Activated CD4-positive, alpha-beta memory T cell treated with anti-CD3 and anti-CD28 coated beads for 36 hours (primary cell): Measurements from ENCODE around the gene C3orf20. TPM values are rescaled to one million over a fixed set of nuclear protein-coding genes. Genes with fewer than 3 reads are reported as not detected.

Source experiments
- CTCF ChIA-PET: fragments of 350-600 bp; sonication (Branson Sonifier 250); formaldehyde crosslinking; loops from one replicate; lab custom pipeline; 2021; ENCODE audit warnings: antibody characterized with exemption, inconsistent platforms; lab: Charles Lee
- POLR2A ChIA-PET: fragments of 350-600 bp; sonication (Branson Sonifier 250); formaldehyde crosslinking; loops from one replicate; lab custom pipeline; 2021; ENCODE audit warnings: antibody characterized with exemption; lab: Charles Lee
- DNase-seq: peaks from one replicate; pipeline ENCODE4 v3.0.0-alpha.2; 2020
- H3K27ac Mint-ChIP-seq: one replicate; pipeline ENCODE4 v1.8.0; 2021; ENCODE audit warnings: mixed read lengths
- H3K27me3 Mint-ChIP-seq: one replicate; pipeline ENCODE4 v1.8.0; 2021; ENCODE audit warnings: mixed read lengths
- H3K36me3 Mint-ChIP-seq: one replicate; pipeline ENCODE4 v1.8.0; 2021; ENCODE audit warnings: mixed read lengths
- H3K4me1 Mint-ChIP-seq: one replicate; pipeline ENCODE4 v1.8.0; 2021; ENCODE audit warnings: low read depth, mixed read lengths
- H3K4me3 Mint-ChIP-seq: one replicate; pipeline ENCODE4 v1.8.0; 2021; ENCODE audit warnings: mild to moderate bottlenecking, mixed read lengths
- H3K9me3 Mint-ChIP-seq: one replicate; pipeline ENCODE4 v1.8.0; 2021; ENCODE audit warnings: mixed read lengths
- intact Hi-C: fragments of 100-400 bp; cut with micrococcal nuclease; formaldehyde crosslinking; loops from one replicate; pipeline ENCODE4 v1.15.1; 2023
- total RNA-seq, 2 experiments: library from RNA; stranded (reverse); gene quantifications; one replicate each; pipeline ENCODE4 v1.2.3, GENCODE V29; 2021

C3orf20 gene
- under 1 TPM; 0.07 to 0.12 TPM for total RNA-seq

DNA sequence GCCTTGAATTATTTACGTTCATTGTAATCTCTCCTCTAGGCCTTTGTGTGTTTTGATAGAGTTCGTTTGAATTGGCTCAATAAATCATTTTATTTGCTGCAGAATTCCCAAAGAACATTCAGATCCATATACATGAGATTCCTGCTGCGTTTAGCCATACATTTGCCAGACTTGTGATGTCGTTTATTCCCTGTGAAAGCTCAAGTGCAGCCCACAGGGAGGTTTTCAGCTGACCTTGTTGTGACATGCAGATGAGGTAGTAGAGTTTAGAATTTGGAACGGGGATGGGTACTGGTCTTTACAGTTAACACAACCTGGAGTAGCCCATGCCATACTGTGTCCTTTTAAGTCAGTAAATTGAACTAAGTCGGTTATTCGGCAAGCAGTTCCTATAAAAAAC lies at the start of gene C3orf20:
Gene C3orf20 (plus strand): TSS at position 301 of the 400 bp plus-strand sequence. CDS start 7,573 bp downstream, outside the sequence.
- H3K4me3 Mint-ChIP-seq, result no peak within 1 kb of the TSS
- peaks cover 39% of the 10 kb centered on the region for H3K36me3 Mint-ChIP-seq
- intact Hi-C loops, result no loop called here
- no peaks in the 10 kb centered on the region for H3K27me3 Mint-ChIP-seq
- POLR2A ChIA-PET, result no interaction called here
- no peak within 1 kb of the TSS for H3K27ac Mint-ChIP-seq
- CTCF ChIA-PET, result interaction anchor here (3.3 kb wide), 1 partner anchor 247 kb away, joined by 11 read pairs; no protein-coding TSS in a partner anchor
- DNase-seq, result no peak
- H3K4me1 Mint-ChIP-seq, result no peaks in the 10 kb centered on the region
- peaks cover 4% of the 10 kb centered on the region for H3K9me3 Mint-ChIP-seq

DNA sequence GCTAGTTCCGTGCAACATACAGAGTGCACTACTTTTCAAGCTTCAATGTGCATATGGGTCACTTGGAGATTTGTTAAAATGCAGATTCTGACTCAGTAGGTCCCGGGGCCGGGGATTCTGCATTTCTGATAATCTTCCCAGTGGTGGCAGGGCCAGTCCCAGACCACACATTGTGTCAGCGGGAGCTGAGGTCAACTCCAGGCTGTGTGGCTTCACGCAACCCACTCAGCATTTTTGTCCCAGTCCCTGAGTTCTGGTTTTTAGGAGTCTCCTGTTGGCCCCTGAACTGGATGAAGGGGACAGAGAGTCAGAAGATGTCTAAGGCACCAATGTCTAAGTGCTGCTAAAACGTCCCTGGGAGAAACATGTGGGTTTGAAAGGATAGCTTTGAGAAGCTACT lies 49.5 kb upstream of the C3orf20 start:
- ChIA-PET POLR2A (no interaction called here), CTCF (no interaction called here)
- H3K27me3 Mint-ChIP-seq, result no peaks in the 10 kb centered on the region

GRCh38 chr3:14627815-14628214 lies 47.1 kb upstream of the C3orf20 start:
- Mint-ChIP-seq H3K27me3 (no peaks in the 10 kb centered on the region), H3K4me1 (no peaks in the 10 kb centered on the region), H3K4me3 (no peak overlapping the region), H3K36me3 (no peaks in the 10 kb centered on the region), H3K27ac (no peak overlapping the region), H3K9me3 (no peaks in the 10 kb centered on the region)
- intact Hi-C loops, result no loop called here
- ChIA-PET CTCF (no interaction called here), POLR2A (no interaction called here)
- DNase-seq, result no peak

More for the DNA sequence above, 49.5 kb upstream of the C3orf20 start:
- Mint-ChIP-seq H3K4me3 (no peak overlapping the region), H3K27ac (no peak overlapping the region), H3K9me3 (no peaks in the 10 kb centered on the region), H3K4me1 (no peaks in the 10 kb centered on the region), H3K36me3 (no peaks in the 10 kb centered on the region)
- DNase-seq, result no peak
- intact Hi-C loops, result no loop called here

GRCh38 chr3:14628406-14628805 lies 46.5 kb upstream of the C3orf20 start:
- no peaks in the 10 kb centered on the region for H3K36me3 Mint-ChIP-seq
- H3K4me3 Mint-ChIP-seq, result no peak overlapping the region
- no peaks in the 10 kb centered on the region for H3K27me3 Mint-ChIP-seq
- intact Hi-C loops, result no loop called here
- ChIA-PET POLR2A (no interaction called here), CTCF (no interaction called here)
- DNase-seq, result no peak
- H3K9me3 Mint-ChIP-seq, result no peaks in the 10 kb centered on the region
- no peak overlapping the region for H3K27ac Mint-ChIP-seq
- H3K4me1 Mint-ChIP-seq, result no peaks in the 10 kb centered on the region

GRCh38 chr3:14630404-14631100 lies 44.4 kb upstream of the C3orf20 start:
- Mint-ChIP-seq H3K27ac (no peak overlapping the region), H3K36me3 (no peaks in the 10 kb centered on the region), H3K9me3 (no peaks in the 10 kb centered on the region), H3K4me3 (no peak overlapping the region), H3K4me1 (no peaks in the 10 kb centered on the region), H3K27me3 (peaks cover 4% of the 10 kb centered on the region)
- CTCF ChIA-PET, result interaction anchor here (2.0 to 4.0 kb wide), 2 partner anchors 291 to 296 kb away, joined by 7 to 19 read pairs; no protein-coding TSS in a partner anchor
- POLR2A ChIA-PET, result no interaction called here
- DNase-seq, result no peak
- intact Hi-C loops, result loop anchor here (5.0 kb wide), 1 partner anchor 152 kb away; no protein-coding TSS in a partner anchor

GRCh38 chr3:14631101-14631497 lies 43.8 kb upstream of the C3orf20 start:
- peaks cover 6% of the 10 kb centered on the region for H3K27me3 Mint-ChIP-seq
- H3K9me3 Mint-ChIP-seq, result no peaks in the 10 kb centered on the region
- POLR2A ChIA-PET, result no interaction called here
- no peaks in the 10 kb centered on the region for H3K4me1 Mint-ChIP-seq
- intact Hi-C loops, result loop anchor here (5.0 kb wide), 1 partner anchor 151 kb away; no protein-coding TSS in a partner anchor
- CTCF ChIA-PET, result interaction anchor here (0.7 to 4.0 kb wide), 4 partner anchors 24 to 296 kb away, joined by 3 to 19 read pairs (median 6); no protein-coding TSS in a partner anchor
- H3K4me3 Mint-ChIP-seq, result no peak overlapping the region
- no peak for DNase-seq
- H3K27ac Mint-ChIP-seq, result no peak overlapping the region
- no peaks in the 10 kb centered on the region for H3K36me3 Mint-ChIP-seq

GRCh38 chr3:14631687-14632441 lies 43.1 kb upstream of the C3orf20 start:
- no peak overlapping the region for H3K4me3 Mint-ChIP-seq
- DNase-seq, result no peak
- H3K36me3 Mint-ChIP-seq, result no peaks in the 10 kb centered on the region
- H3K27me3 Mint-ChIP-seq, result peaks cover 8% of the 10 kb centered on the region
- no peak overlapping the region for H3K27ac Mint-ChIP-seq
- ChIA-PET POLR2A (no interaction called here), CTCF (interaction anchor here (0.6 to 4.0 kb wide), 12 partner anchors 8 to 457 kb away, joined by 3 to 19 read pairs (median 4); partner anchors contain the start of gene CCDC174)
- H3K4me1 Mint-ChIP-seq, result no peaks in the 10 kb centered on the region
- intact Hi-C loops, result loop anchor here (5.0 kb wide), 1 partner anchor 150 kb away; no protein-coding TSS in a partner anchor
- H3K9me3 Mint-ChIP-seq, result no peaks in the 10 kb centered on the region

GRCh38 chr3:14632442-14632930 lies 42.5 kb upstream of the C3orf20 start:
- Mint-ChIP-seq H3K4me3 (no peak overlapping the region), H3K9me3 (no peaks in the 10 kb centered on the region), H3K27me3 (peaks cover 10% of the 10 kb centered on the region), H3K4me1 (no peaks in the 10 kb centered on the region), H3K27ac (no peak overlapping the region), H3K36me3 (no peaks in the 10 kb centered on the region)
- DNase-seq, result no peak
- intact Hi-C loops, result loop anchor here (5.0 kb wide), 1 partner anchor 150 kb away; no protein-coding TSS in a partner anchor
- ChIA-PET CTCF (interaction anchor here (0.6 to 4.0 kb wide), 11 partner anchors 9 to 456 kb away, joined by 3 to 19 read pairs (median 5); partner anchors contain the start of gene CCDC174), POLR2A (no interaction called here)

DNA sequence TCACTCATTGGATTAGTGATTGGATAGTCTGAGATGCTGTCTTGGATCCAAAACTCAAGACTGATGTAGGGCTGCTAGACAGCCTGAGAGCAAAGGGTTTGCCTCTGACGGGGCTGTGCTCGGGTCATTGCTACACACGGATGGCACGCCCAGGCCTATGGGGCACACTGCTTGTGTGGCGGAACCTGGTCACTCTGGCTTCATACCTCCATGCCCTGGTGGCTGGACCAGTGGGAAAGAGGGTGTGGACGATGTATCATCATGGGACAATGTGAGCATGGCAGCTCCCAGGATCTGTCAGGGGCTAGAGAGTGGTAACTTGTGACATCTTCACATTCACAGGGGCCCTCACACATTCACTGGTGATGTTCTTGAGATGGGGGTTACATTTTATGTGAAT lies 41.5 kb upstream of the C3orf20 start:
- Mint-ChIP-seq H3K9me3 (no peaks in the 10 kb centered on the region), H3K4me3 (no peak overlapping the region), H3K27ac (no peak overlapping the region), H3K36me3 (no peaks in the 10 kb centered on the region), H3K4me1 (no peaks in the 10 kb centered on the region), H3K27me3 (peaks cover 18% of the 10 kb centered on the region)
- ChIA-PET CTCF (interaction anchor here (1.6 to 4.5 kb wide), 2 partner anchors 10 to 288 kb away, joined by 5 to 27 read pairs; no protein-coding TSS in a partner anchor), POLR2A (no interaction called here)
- no peak for DNase-seq
- intact Hi-C loops, result loop anchor here (5.0 kb wide), 1 partner anchor 149 kb away; no protein-coding TSS in a partner anchor

GRCh38 chr3:14633819-14634424 lies 41.0 kb upstream of the C3orf20 start:
- ChIA-PET POLR2A (no interaction called here), CTCF (interaction anchor here (1.5 to 4.5 kb wide), 4 partner anchors 10 to 430 kb away, joined by 4 to 27 read pairs (median 6); no protein-coding TSS in a partner anchor)
- Mint-ChIP-seq H3K27ac (no peak overlapping the region), H3K27me3 (peaks cover 20% of the 10 kb centered on the region), H3K4me1 (no peaks in the 10 kb centered on the region), H3K36me3 (no peaks in the 10 kb centered on the region), H3K9me3 (no peaks in the 10 kb centered on the region), H3K4me3 (no peak overlapping the region)
- peak; percentile 69 for DNase-seq
- intact Hi-C loops, result loop anchor here (1.0 to 5.0 kb wide), 2 partner anchors 148 to 287 kb away; no protein-coding TSS in a partner anchor

DNA sequence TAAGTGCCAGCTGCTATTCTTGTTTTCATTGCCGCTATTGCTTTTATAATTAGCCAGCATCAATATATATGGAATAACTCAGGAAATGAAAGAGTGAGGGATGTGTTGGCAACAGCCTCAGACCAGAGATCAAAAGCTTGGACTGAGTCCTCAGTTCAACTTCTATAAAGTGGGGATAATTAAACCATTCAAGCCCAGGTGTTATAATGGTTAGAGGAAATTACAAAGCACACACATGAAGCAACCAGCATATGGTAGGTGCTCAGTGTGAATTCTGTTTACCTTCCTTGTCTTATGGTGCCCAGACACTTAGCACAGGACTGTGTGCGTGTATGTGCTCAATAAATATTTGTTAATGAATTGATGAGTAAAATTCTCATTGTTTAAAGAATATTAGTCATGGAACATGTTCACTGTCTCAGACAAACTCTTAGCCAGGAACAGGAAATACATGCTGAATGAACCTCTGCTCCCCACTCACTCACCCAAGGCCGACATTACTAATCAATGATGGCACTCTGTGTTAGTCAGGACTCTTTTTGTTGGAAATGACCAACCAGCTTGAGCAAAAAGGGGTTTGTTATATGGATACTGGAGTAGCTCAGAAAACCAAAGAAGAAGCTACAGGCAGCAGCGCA lies 40.1 kb upstream of the C3orf20 start:
- POLR2A ChIA-PET, result no interaction called here
- H3K4me1 Mint-ChIP-seq, result no peaks in the 10 kb centered on the region
- no peak overlapping the region for H3K27ac Mint-ChIP-seq
- CTCF ChIA-PET, result interaction anchor here (0.8 to 4.5 kb wide), 7 partner anchors 13 to 431 kb away, joined by 3 to 27 read pairs (median 4); partner anchors contain the start of gene CCDC174
- H3K27me3 Mint-ChIP-seq, result peaks cover 26% of the 10 kb centered on the region
- DNase-seq, result no peak
- intact Hi-C loops, result loop anchor here (1.0 to 5.0 kb wide), 2 partner anchors 147 to 286 kb away; no protein-coding TSS in a partner anchor
- no peak overlapping the region for H3K4me3 Mint-ChIP-seq
- no peaks in the 10 kb centered on the region for H3K36me3 Mint-ChIP-seq
- H3K9me3 Mint-ChIP-seq, result no peaks in the 10 kb centered on the region
